Keratinocyte (primary cell): ENCODE data around the gene TRAPPC6A. TPM values are rescaled to one million over a fixed set of nuclear protein-coding genes. Genes with fewer than 3 reads are reported as not detected.

Experiments
- DNase-seq: peaks from one replicate; pipeline ENCODE4 v3.0.0-alpha.2; 2011; ENCODE audit warnings: low read depth, missing footprints, low spot score
- FAIRE-seq: peaks from 2 replicates; lab custom pipeline; 2011; peaks lifted over from hg19 to GRCh38; lab: Jason Lieb, UNC
- H2AFZ ChIP-seq: 2 replicates; pipeline ENCODE4 v1.6.0; 2012; ENCODE audit warnings: low read length, control low read depth, inconsistent platforms; ENCODE audit not compliant: control insufficient read depth
- H3K27ac ChIP-seq: 2 replicates; pipeline ENCODE4 v1.5.1; 2011; ENCODE audit warnings: low read length; ENCODE audit not compliant: control insufficient read depth, insufficient read depth
- H3K27me3 ChIP-seq: 3 replicates; pipeline ENCODE4 v1.6.0; 2011; ENCODE audit warnings: low read length; ENCODE audit not compliant: control insufficient read depth, insufficient read depth; ENCODE audit errors: extremely low read depth
- H3K36me3 ChIP-seq, 2 experiments: 2 replicates in 1 of 2; 3 replicates in 1 of 2; pipeline ENCODE4 v1.5.1; 2011; ENCODE audit warnings: low read length in 2 of 2, mild to moderate bottlenecking in 1 of 2; ENCODE audit not compliant: control insufficient read depth in 2 of 2, insufficient read depth in 2 of 2; ENCODE audit errors: extremely low read depth in 1 of 2
- H3K4me1 ChIP-seq: 3 replicates; pipeline ENCODE4 v1.5.1; 2011; ENCODE audit warnings: low read length; ENCODE audit not compliant: control insufficient read depth, insufficient read depth; ENCODE audit errors: extremely low read depth
- H3K4me2 ChIP-seq: 3 replicates; pipeline ENCODE4 v1.6.0; 2011; ENCODE audit warnings: low read depth, low read length; ENCODE audit not compliant: control insufficient read depth, insufficient read depth; ENCODE audit errors: extremely low read depth
- H3K4me3 ChIP-seq, 3 experiments: fragments of 200-600 bp in 1 of 3; sonication (generic) in 1 of 3; 2 replicates in 2 of 3; 3 replicates in 1 of 3; pipeline ENCODE4 v1.5.1; 2011 to 2016; ENCODE audit warnings: low read length in 3 of 3, mild to moderate bottlenecking in 3 of 3, control low read depth in 2 of 3, inconsistent platforms in 1 of 3, low read depth in 1 of 3, mixed read lengths in 1 of 3, mixed run types in 1 of 3, moderate library complexity in 1 of 3; ENCODE audit not compliant: control insufficient read depth in 2 of 3, insufficient read depth in 2 of 3; ENCODE audit errors: extremely low read depth in 1 of 3
- H3K79me2 ChIP-seq: 2 replicates; pipeline ENCODE4 v1.6.0; 2012; ENCODE audit warnings: low read length; ENCODE audit not compliant: control insufficient read depth, insufficient read depth
- H3K9ac ChIP-seq: 3 replicates; pipeline ENCODE4 v1.6.0; 2011; ENCODE audit warnings: low read length; ENCODE audit not compliant: control insufficient read depth, insufficient read depth; ENCODE audit errors: extremely low read depth
- H3K9me1 ChIP-seq: 3 replicates; pipeline ENCODE4 v1.6.0; 2011; ENCODE audit warnings: low read length; ENCODE audit not compliant: control insufficient read depth, insufficient read depth; ENCODE audit errors: extremely low read depth
- H3K9me3 ChIP-seq: 2 replicates; pipeline ENCODE4 v1.5.1; 2012; ENCODE audit warnings: low read depth, low read length; ENCODE audit not compliant: control insufficient read depth
- H4K20me1 ChIP-seq: 3 replicates; pipeline ENCODE4 v1.6.0; 2011; ENCODE audit warnings: low read length; ENCODE audit not compliant: control insufficient read depth, insufficient read depth; ENCODE audit errors: extremely low read depth
- EZH2 ChIP-seq: IDR thresholded peaks from one replicate; pipeline ENCODE4 v1.6.1; 2012; ENCODE audit warnings: inconsistent platforms, mild to moderate bottlenecking, low read length, moderate library complexity
- dilution Hi-C: fragments of 300-500 bp; cut with MboI; formaldehyde crosslinking; loops from one replicate; pipeline ENCODE4 v1.7.0; 2020; ENCODE audit warnings: low sequenced_read_pairs; ENCODE audit not compliant: extremely low pct_ligation_motif_present
- polyA plus RNA-seq, 5 experiments: library from polyadenylated mRNA; depleted of rRNA in 3 of 5; stranded (reverse) in 3 of 5; stranded (forward) in 1 of 5; unstranded in 1 of 5; fragments of >200 nt; gene quantifications; 1 replicate in 1 of 5; 2 replicates in 3 of 5; 3 replicates in 1 of 5; pipeline versions ENCODE4 v1.2.1 to v1.2.3, GENCODE V29; 2011 to 2012; ENCODE audit warnings: missing spikeins in 2 of 5, low read depth in 1 of 5, low replicate concordance in 1 of 5
- TF ChIP-seq, protein P1 (sequence below), 3 experiments: IDR thresholded peaks in 1 of 3; conservative IDR thresholded peaks in 1 of 3; optimal IDR thresholded peaks in 1 of 3; 2 replicates in 2 of 3; 3 replicates in 1 of 3; pipeline versions ENCODE3 to v1.5.1; 2011; ENCODE audit warnings: low read length in 3 of 3, mild to moderate bottlenecking in 3 of 3, moderate library complexity in 2 of 3, control low read depth in 1 of 3, inconsistent platforms in 1 of 3; ENCODE audit not compliant: insufficient read depth in 2 of 3; ENCODE audit errors: extremely low read depth in 1 of 3

The TRAPPC6A gene
- polyA plus RNA-seq, 1 donor (not counting 4 experiments of a cell fraction or from before 2014, with no cell fraction given): 4.7 TPM

- Histone ChIP-seq H3K79me2 (peaks cover 16% of the 10 kb centered on the region), H2AFZ (no peak overlapping the region), H3K4me3 (no peak overlapping the region), H3K9me3 (no peaks in the 10 kb centered on the region), H3K27ac (no peak overlapping the region), H3K36me3 (peaks cover 11 to 14% of the 10 kb centered on the region in 2 experiments), H3K4me2 (no peak overlapping the region), H3K9me1 (peaks cover 3% of the 10 kb centered on the region), H3K27me3 (no peaks in the 10 kb centered on the region), H3K4me1 (no peaks in the 10 kb centered on the region), H3K9ac (no peak overlapping the region), H4K20me1 (no peaks in the 10 kb centered on the region)
- DNase-seq: no peak
- dilution Hi-C loops: no loop called here
- FAIRE-seq: no peak
- no peak for TF ChIP-seq EZH2
Observed at GRCh38 chr19:45140144-45140503, 37.9 kb downstream of the TRAPPC6A start.

DNA sequence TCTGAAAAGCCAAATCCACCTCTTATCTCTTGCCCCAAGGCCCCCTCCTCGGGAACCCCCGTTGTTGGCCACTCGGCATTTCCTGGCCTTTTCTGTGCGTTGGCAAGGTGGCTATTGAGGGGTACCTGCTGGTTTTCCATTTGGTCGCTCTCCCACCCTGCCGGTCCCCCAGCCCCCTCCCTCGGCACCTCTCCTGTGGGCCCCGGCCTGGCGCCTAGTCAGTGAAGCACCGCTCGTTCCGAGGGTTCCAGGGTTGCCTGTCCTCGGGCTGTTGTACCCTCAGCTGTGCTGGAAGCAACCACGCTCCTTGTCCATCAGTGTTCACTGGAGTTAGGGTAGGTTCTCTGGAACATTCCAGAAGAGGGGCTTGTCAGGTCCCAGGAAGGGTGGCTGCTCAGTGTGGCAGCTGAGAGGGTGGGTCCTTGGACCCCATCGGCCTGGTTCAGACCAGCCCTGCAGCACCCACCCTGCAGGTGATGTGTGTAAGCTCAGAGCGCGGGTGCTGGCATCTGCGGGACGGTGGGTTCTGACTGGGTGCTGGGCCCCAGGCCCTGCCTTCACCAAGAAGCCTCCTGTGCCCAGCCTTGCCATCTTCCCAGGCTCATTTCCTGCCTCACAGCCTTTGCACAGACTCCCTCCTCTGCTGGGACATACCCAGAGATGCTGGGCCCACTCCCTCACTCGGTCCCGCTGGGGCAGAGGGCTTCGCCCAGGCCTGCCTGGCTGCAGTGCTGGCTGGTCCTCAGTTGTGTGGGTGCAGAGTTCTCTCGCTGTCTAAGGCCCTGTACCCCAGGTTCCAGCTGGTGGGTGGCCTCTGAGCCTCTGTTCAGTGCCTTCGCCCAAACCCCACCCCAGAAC, 38.5 kb downstream of the TRAPPC6A start:
- no peaks in the 10 kb centered on the region for H4K20me1 ChIP-seq
- DNase-seq (no peak), FAIRE-seq (no peak)
- no peak overlapping the region for H3K4me3 ChIP-seq
- dilution Hi-C loops: no loop called here
- H3K9me3 ChIP-seq: no peaks in the 10 kb centered on the region
- H3K79me2 ChIP-seq: peaks cover 17% of the 10 kb centered on the region
- H3K27ac ChIP-seq: no peak overlapping the region
- H3K36me3 ChIP-seq: peaks cover 11 to 14% of the 10 kb centered on the region in 2 experiments
- no peak overlapping the region for H3K9ac ChIP-seq
- TF ChIP-seq, protein P1, sequence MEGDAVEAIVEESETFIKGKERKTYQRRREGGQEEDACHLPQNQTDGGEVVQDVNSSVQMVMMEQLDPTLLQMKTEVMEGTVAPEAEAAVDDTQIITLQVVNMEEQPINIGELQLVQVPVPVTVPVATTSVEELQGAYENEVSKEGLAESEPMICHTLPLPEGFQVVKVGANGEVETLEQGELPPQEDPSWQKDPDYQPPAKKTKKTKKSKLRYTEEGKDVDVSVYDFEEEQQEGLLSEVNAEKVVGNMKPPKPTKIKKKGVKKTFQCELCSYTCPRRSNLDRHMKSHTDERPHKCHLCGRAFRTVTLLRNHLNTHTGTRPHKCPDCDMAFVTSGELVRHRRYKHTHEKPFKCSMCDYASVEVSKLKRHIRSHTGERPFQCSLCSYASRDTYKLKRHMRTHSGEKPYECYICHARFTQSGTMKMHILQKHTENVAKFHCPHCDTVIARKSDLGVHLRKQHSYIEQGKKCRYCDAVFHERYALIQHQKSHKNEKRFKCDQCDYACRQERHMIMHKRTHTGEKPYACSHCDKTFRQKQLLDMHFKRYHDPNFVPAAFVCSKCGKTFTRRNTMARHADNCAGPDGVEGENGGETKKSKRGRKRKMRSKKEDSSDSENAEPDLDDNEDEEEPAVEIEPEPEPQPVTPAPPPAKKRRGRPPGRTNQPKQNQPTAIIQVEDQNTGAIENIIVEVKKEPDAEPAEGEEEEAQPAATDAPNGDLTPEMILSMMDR (optimal IDR thresholded peaks at IDR 0.05 in 1 of 3, IDR thresholded peaks at IDR 0.05 in 1 of 3, conservative IDR thresholded peaks at IDR 0.05 in 1 of 3; ENCODE audit: extremely low read depth in 1 of 3, insufficient read depth in 2 of 3, low read length in 3 of 3): no peak
- TF ChIP-seq EZH2: no peak
- H2AFZ ChIP-seq: no peak overlapping the region
- no peaks in the 10 kb centered on the region for H3K4me1 ChIP-seq
- H3K27me3 ChIP-seq: no peaks in the 10 kb centered on the region
- no peak overlapping the region for H3K4me2 ChIP-seq
- peaks cover 3% of the 10 kb centered on the region for H3K9me1 ChIP-seq
